ENCODE results near the gene CADM2. TPM values are rescaled to one million over a fixed set of nuclear protein-coding genes. Genes with fewer than 3 reads are reported as not detected.

The CADM2 gene
- total RNA-seq, 2 donors from 2014 or later: 24.1 to 29.8 TPM

GRCh38 chr3:85853805-85854204 is 895.0 kb downstream of the CADM2 start:
- WGBS, 2 experiments (ENCODE audit: insufficient coverage in 1 of 2, insufficient read length in 1 of 2): 62% methylated on average over 2 of the region's 2 CpGs; no CpG with 5 or more reads in 1 of the 2 experiments

GRCh38 chr3:85862893-85863455 is 904.2 kb downstream of the CADM2 start:
- no peaks in the 10 kb centered on the region for H3K36me3 Mint-ChIP-seq (ENCODE audit: low read depth)
- Histone ChIP-seq H3K36me3 (ENCODE audit: control insufficient read depth, insufficient read depth, low read length) (no peaks in the 10 kb centered on the region), H3K9ac (ENCODE audit: extremely low read depth, low read length, poor library complexity, severe bottlenecking) (no peak overlapping the region), H3K27ac (ENCODE audit: low read depth, low read length) (no peak overlapping the region), H3K4me3 (ENCODE audit: low read length) (no peak overlapping the region), H3K9me3 (ENCODE audit: control insufficient read depth, low read length) (no peaks in the 10 kb centered on the region), H3K27me3 (ENCODE audit: control insufficient read depth, insufficient read depth, low read length, poor library complexity, severe bottlenecking) (no peaks in the 10 kb centered on the region), H3K4me1 (ENCODE audit: control insufficient read depth, insufficient read depth, low read length) (peaks cover 5% of the 10 kb centered on the region)
- DNase-seq: no peak
- no peaks in the 10 kb centered on the region for H3K9me3 Mint-ChIP-seq
- H3K27ac Mint-ChIP-seq: no peak overlapping the region
- no peak overlapping the region for H3K4me3 Mint-ChIP-seq
- TF ChIP-seq CTCF (conservative IDR thresholded peaks at IDR 0.05): no peak
- no peaks in the 10 kb centered on the region for H3K27me3 Mint-ChIP-seq (ENCODE audit: insufficient read depth)
- peaks cover 17% of the 10 kb centered on the region for H3K4me1 Mint-ChIP-seq

More at GRCh38 chr3:85853805-85854204, 895.0 kb downstream of the CADM2 start:
- Mint-ChIP-seq H3K27ac (no peak overlapping the region), H3K4me1 (peaks cover 3% of the 10 kb centered on the region), H3K4me3 (no peak overlapping the region), H3K9me3 (peaks cover 7% of the 10 kb centered on the region), H3K36me3 (ENCODE audit: low read depth) (no peaks in the 10 kb centered on the region), H3K27me3 (ENCODE audit: insufficient read depth) (no peaks in the 10 kb centered on the region)
- TF ChIP-seq CTCF (conservative IDR thresholded peaks at IDR 0.05): no peak
- DNase-seq: no peak
- H3K36me3 ChIP-seq (ENCODE audit: control insufficient read depth, insufficient read depth, low read length): no peaks in the 10 kb centered on the region
- no peak overlapping the region for H3K27ac ChIP-seq (ENCODE audit: low read depth, low read length)
- no peaks in the 10 kb centered on the region for H3K4me1 ChIP-seq (ENCODE audit: control insufficient read depth, insufficient read depth, low read length)
- no peaks in the 10 kb centered on the region for H3K27me3 ChIP-seq (ENCODE audit: control insufficient read depth, insufficient read depth, low read length, poor library complexity, severe bottlenecking)
- H3K9me3 ChIP-seq (ENCODE audit: control insufficient read depth, low read length): peaks cover 5% of the 10 kb centered on the region
- H3K4me3 ChIP-seq (ENCODE audit: low read length): no peak overlapping the region
- no peak overlapping the region for H3K9ac ChIP-seq (ENCODE audit: extremely low read depth, low read length, poor library complexity, severe bottlenecking)

- Mint-ChIP-seq H3K4me1 (peaks cover 18% of the 10 kb centered on the region), H3K27me3 (ENCODE audit: insufficient read depth) (no peaks in the 10 kb centered on the region), H3K4me3 (no peak overlapping the region), H3K27ac (peak overlapping the region; percentile 42), H3K36me3 (ENCODE audit: low read depth) (no peaks in the 10 kb centered on the region), H3K9me3 (peaks cover 2% of the 10 kb centered on the region)
- Histone ChIP-seq H3K27ac (ENCODE audit: low read depth, low read length) (no peak overlapping the region), H3K36me3 (ENCODE audit: control insufficient read depth, insufficient read depth, low read length) (no peaks in the 10 kb centered on the region), H3K9ac (ENCODE audit: extremely low read depth, low read length, poor library complexity, severe bottlenecking) (no peak overlapping the region), H3K4me1 (ENCODE audit: control insufficient read depth, insufficient read depth, low read length) (peaks cover 5% of the 10 kb centered on the region), H3K4me3 (ENCODE audit: low read length) (no peak overlapping the region), H3K9me3 (ENCODE audit: control insufficient read depth, low read length) (no peaks in the 10 kb centered on the region), H3K27me3 (ENCODE audit: control insufficient read depth, insufficient read depth, low read length, poor library complexity, severe bottlenecking) (no peaks in the 10 kb centered on the region)
- DNase-seq: no peak
- 89% methylated on average over 1 of the region's 1 CpG; no CpG with 5 or more reads in 1 of the 2 experiments for WGBS, 2 experiments (ENCODE audit: insufficient coverage in 1 of 2, insufficient read length in 1 of 2)
- no peak for TF ChIP-seq CTCF (conservative IDR thresholded peaks at IDR 0.05)
These were observed 906.1 kb downstream of the CADM2 start for GRCh38 chr3:85864896-85865295.

Data from endodermal cell (in vitro differentiated cells).